ENCODE results near the gene AP3M1. TPM values are rescaled to one million over a fixed set of nuclear protein-coding genes. Genes with fewer than 3 reads are reported as not detected.

The AP3M1 gene
- total RNA-seq, 1 experiment from 2014 or later: 56.7 TPM

- POLR2A ChIA-PET: no interaction called here
- Histone ChIP-seq H3K36me3 (ENCODE audit: control insufficient read depth, insufficient read depth, low read length) (no peaks in the 10 kb centered on the region), H3K4me3 (ENCODE audit: low read depth, low read length) (no peak overlapping the region), H3K27me3 (replicated peaks; ENCODE audit: control insufficient read depth, insufficient read depth, low read length) (no peaks in the 10 kb centered on the region), H3K9me3 (no peaks in the 10 kb centered on the region), H3K4me1 (peaks cover 17% of the 10 kb centered on the region)
- TF ChIP-seq, protein P1, sequence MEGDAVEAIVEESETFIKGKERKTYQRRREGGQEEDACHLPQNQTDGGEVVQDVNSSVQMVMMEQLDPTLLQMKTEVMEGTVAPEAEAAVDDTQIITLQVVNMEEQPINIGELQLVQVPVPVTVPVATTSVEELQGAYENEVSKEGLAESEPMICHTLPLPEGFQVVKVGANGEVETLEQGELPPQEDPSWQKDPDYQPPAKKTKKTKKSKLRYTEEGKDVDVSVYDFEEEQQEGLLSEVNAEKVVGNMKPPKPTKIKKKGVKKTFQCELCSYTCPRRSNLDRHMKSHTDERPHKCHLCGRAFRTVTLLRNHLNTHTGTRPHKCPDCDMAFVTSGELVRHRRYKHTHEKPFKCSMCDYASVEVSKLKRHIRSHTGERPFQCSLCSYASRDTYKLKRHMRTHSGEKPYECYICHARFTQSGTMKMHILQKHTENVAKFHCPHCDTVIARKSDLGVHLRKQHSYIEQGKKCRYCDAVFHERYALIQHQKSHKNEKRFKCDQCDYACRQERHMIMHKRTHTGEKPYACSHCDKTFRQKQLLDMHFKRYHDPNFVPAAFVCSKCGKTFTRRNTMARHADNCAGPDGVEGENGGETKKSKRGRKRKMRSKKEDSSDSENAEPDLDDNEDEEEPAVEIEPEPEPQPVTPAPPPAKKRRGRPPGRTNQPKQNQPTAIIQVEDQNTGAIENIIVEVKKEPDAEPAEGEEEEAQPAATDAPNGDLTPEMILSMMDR (IDR thresholded peaks at IDR 0.05; ENCODE audit: insufficient read depth in 1 of 2, low read depth in 1 of 2, low read length in 1 of 2, severe bottlenecking in 1 of 2, unreplicated experiment in 1 of 2): no peak
- peaks cover 34% of the 10 kb centered on the region for H3K36me3 Mint-ChIP-seq (ENCODE audit: insufficient read depth, unreplicated experiment)
- no peaks in the 10 kb centered on the region for H3K27me3 Mint-ChIP-seq (ENCODE audit: insufficient read depth, unreplicated experiment)
- intact Hi-C loops (cut with micrococcal nuclease; ENCODE audit: unreplicated experiment): no loop called here
- H3K9me3 Mint-ChIP-seq (ENCODE audit: unreplicated experiment): no peaks in the 10 kb centered on the region
- H3K4me1 Mint-ChIP-seq (ENCODE audit: low read depth, unreplicated experiment): peaks cover 6% of the 10 kb centered on the region
- no peak overlapping the region for H3K4me3 Mint-ChIP-seq (ENCODE audit: unreplicated experiment)
- CTCF ChIA-PET: no interaction called here
- no TSS peak for BruUV-seq (replicated peaks)
- DNase-seq: no peak
- no peak overlapping the region for H3K27ac Mint-ChIP-seq (ENCODE audit: unreplicated experiment)
Measured at GRCh38 chr10:74075906-74076305, 74.7 kb downstream of the AP3M1 start.

DNA sequence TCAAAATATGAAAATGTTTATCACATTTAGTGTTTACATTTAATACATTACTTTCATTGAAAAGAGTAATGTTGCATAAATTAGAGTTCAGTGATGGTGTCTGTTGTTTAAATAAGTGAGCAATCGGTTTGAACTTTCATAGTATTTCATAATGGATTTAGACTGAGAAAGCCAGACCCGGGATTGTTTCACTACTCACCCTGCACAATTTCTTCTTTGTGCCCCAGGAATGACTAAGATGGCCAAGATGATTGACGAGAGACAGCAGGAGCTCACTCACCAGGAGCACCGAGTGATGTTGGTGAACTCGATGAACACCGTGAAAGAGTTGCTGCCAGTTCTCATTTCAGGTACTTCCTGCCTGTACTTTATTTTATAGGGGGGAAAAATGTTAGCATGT, 78.1 kb downstream of the AP3M1 start:
- Histone ChIP-seq H3K36me3 (ENCODE audit: control insufficient read depth, insufficient read depth, low read length) (no peaks in the 10 kb centered on the region), H3K4me1 (peaks cover 3% of the 10 kb centered on the region; the same call in 1 of the 2 replicates), H3K27me3 (replicated peaks; ENCODE audit: control insufficient read depth, insufficient read depth, low read length) (no peaks in the 10 kb centered on the region), H3K9me3 (no peaks in the 10 kb centered on the region), H3K4me3 (ENCODE audit: low read depth, low read length) (no peak overlapping the region)
- Mint-ChIP-seq H3K27ac (ENCODE audit: unreplicated experiment) (no peak overlapping the region), H3K9me3 (ENCODE audit: unreplicated experiment) (no peaks in the 10 kb centered on the region), H3K27me3 (ENCODE audit: insufficient read depth, unreplicated experiment) (no peaks in the 10 kb centered on the region), H3K4me3 (ENCODE audit: unreplicated experiment) (no peak overlapping the region), H3K4me1 (ENCODE audit: low read depth, unreplicated experiment) (no peaks in the 10 kb centered on the region), H3K36me3 (ENCODE audit: insufficient read depth, unreplicated experiment) (peaks cover 32% of the 10 kb centered on the region)
- no peak for DNase-seq
- intact Hi-C loops (cut with micrococcal nuclease; ENCODE audit: unreplicated experiment): no loop called here
- TF ChIP-seq, protein P1 (IDR thresholded peaks at IDR 0.05; ENCODE audit: insufficient read depth in 1 of 2, low read depth in 1 of 2, low read length in 1 of 2, severe bottlenecking in 1 of 2, unreplicated experiment in 1 of 2): no peak
- POLR2A ChIA-PET: no interaction called here
- BruUV-seq (replicated peaks): no TSS peak
- CTCF ChIA-PET: no interaction called here

DNA sequence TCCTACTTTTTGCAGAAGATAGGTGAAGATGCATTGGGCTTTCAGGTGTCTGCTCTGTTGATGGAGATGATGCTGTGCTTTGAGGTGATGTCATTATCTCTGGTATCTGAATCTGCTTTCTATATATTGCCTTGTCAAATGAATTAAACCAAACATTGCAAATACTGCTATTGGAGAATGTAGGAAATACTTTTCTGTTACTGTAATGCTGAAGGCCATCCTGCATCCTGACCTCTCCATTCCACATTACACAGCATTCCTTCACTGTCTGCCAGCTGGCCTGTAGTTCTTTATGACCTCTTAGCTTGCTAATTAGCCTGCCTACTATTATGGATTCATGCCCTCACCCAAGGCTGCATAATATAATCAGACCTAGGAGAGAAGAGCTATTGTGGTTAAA, 79.5 kb downstream of the AP3M1 start:
- H3K27me3 ChIP-seq (replicated peaks; ENCODE audit: control insufficient read depth, insufficient read depth, low read length): no peaks in the 10 kb centered on the region
- TF ChIP-seq, protein P1 (IDR thresholded peaks at IDR 0.05; ENCODE audit: insufficient read depth in 1 of 2, low read depth in 1 of 2, low read length in 1 of 2, severe bottlenecking in 1 of 2, unreplicated experiment in 1 of 2): no peak
- H3K27me3 Mint-ChIP-seq (ENCODE audit: insufficient read depth, unreplicated experiment): no peaks in the 10 kb centered on the region
- H3K36me3 Mint-ChIP-seq (ENCODE audit: insufficient read depth, unreplicated experiment): peaks cover 30% of the 10 kb centered on the region
- no peaks in the 10 kb centered on the region for H3K4me1 Mint-ChIP-seq (ENCODE audit: low read depth, unreplicated experiment)
- no peaks in the 10 kb centered on the region for H3K9me3 ChIP-seq
- intact Hi-C loops (cut with micrococcal nuclease; ENCODE audit: unreplicated experiment): no loop called here
- H3K4me3 ChIP-seq (ENCODE audit: low read depth, low read length): no peak overlapping the region
- no peak overlapping the region for H3K27ac Mint-ChIP-seq (ENCODE audit: unreplicated experiment)
- no peaks in the 10 kb centered on the region for H3K9me3 Mint-ChIP-seq (ENCODE audit: unreplicated experiment)
- ChIA-PET POLR2A (interaction anchor here (0.5 kb wide), 1 partner anchor 13 kb away, joined by 6 read pairs; no protein-coding TSS in a partner anchor), CTCF (no interaction called here)
- H3K4me3 Mint-ChIP-seq (ENCODE audit: unreplicated experiment): no peak overlapping the region
- DNase-seq: no peak
- H3K36me3 ChIP-seq (ENCODE audit: control insufficient read depth, insufficient read depth, low read length): no peaks in the 10 kb centered on the region
- BruUV-seq (replicated peaks): no TSS peak
- H3K4me1 ChIP-seq: no peaks in the 10 kb centered on the region

Other genes starting within 250 kb of the AP3M1 start
- gene PLAU, start 239.7 kb downstream of the AP3M1 start, total RNA-seq (2022): 1.2 and 1.8 TPM in 2 replicates
- 92.2 and 113 TPM in 2 replicates for gene VCL, start 152.7 kb downstream of the AP3M1 start, total RNA-seq (2022)
- gene ADK, start 393 bp upstream of the AP3M1 start, total RNA-seq (2022): 96.4 and 105 TPM in 2 replicates

Data from Caco-2 (cell line).